ENCODE data around the gene TMEM109.

Gene TMEM109

DNA sequence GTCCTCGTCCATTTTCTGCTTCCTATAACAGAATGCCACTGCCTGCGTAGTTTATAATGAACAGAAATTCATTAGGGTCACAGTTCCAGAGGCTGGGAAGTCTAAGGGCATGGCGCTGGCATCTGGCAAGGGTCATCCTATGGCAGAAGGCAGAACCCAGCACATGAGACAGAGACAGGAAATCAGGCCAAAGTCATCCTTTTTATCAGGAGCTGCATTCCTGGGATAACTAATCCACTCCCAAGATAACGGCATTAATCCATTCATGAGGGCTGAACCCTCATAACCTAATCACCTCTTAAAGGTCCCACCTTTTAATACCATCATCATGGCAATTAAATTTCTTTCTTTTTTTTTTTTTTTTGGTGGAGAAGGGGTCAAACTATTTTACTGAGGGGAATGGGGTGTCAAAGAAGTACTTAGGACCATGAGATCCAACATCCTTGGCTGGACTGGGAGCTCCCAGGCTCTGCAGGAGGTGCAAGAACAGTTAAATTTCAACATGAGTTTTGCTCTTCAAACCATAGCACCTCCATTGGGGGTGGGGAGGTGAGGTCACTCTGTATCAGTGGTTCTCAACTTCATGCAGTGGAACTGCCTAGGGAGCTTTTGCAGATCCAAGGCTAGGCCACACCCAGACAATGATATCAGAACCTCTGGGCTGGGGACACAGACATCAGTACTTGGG is 4.4 kb downstream of the TMEM109 start:
- no peak for DNase-seq (ENCODE audit: low read depth in 1 of 2, low spot score in 1 of 2)

DNA sequence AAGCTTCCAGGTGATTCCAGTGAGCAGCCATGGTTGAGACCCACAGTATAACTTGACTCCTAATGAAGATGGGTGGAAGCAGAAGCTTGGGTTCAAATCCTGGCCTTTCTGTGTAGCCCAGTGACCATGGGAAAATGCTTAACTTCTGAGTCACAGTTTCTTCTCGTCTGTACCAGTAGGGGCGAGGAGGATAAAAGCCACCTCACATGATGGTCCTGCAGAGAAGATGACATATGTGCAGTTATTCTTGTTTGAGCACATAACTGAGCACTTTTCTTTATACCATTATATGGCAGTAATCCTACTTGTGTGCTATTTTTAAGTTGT is 4.9 kb downstream of the TMEM109 start:
- in situ Hi-C loops (cut with HindIII; ENCODE audit: low pct_unique_long_range_greater_than_20kb, low sequenced_read_pairs): no loop called here
- DNase-seq (ENCODE audit: low read depth in 1 of 2, low spot score in 1 of 2): no peak
- no peak for TF ChIP-seq JUND (IDR thresholded peaks at IDR 0.05; ENCODE audit: low read depth)

More for the DNA sequence above, 4.4 kb downstream of the TMEM109 start:
- no peak for TF ChIP-seq JUND (IDR thresholded peaks at IDR 0.05; ENCODE audit: low read depth)
- in situ Hi-C loops (cut with HindIII; ENCODE audit: low pct_unique_long_range_greater_than_20kb, low sequenced_read_pairs): no loop called here

DNA sequence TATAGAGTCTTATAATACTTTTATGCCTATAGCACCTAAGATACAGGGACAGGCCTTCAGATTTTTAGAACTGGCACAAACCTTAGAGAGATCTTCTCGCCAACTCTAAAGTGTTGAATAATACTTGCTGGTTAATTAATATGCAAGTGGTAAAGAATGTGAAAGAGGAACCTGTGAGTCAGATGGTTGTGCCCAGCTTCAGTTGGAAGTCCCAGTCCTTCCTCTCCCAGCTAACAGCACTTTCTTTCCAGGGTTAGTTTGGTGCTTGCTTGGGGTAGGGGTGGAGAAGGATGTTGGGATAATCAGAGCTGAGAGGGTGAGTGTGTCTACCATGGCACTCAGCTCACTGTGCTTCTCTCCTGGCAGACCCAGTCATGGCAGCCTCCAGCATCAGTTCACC is 5.4 kb downstream of the TMEM109 start:
- in situ Hi-C loops (cut with HindIII; ENCODE audit: low pct_unique_long_range_greater_than_20kb, low sequenced_read_pairs): no loop called here
- no peak for TF ChIP-seq JUND (IDR thresholded peaks at IDR 0.05; ENCODE audit: low read depth)
- no peak for DNase-seq (ENCODE audit: low read depth in 1 of 2, low spot score in 1 of 2)

DNA sequence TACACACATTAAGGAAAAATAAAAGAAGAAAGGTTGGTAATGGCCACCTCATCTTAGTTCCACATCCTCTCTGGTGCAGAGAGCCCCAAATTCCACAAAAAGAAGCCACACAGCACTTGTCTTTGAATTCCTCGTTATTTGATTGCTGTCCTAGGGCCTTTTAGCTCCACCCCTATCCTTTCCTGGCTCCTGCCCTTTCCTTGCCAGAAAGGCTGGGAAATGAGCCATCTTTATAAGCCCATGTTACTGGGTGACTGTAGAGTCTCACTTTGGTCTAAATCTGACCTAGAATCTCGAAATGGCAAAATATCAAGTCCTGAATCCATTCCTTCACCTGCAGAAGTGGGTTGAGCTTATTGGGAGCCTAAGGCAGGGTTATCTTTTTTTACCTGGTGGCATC is 6.0 kb downstream of the TMEM109 start:
- TF ChIP-seq JUND (IDR thresholded peaks at IDR 0.05; ENCODE audit: low read depth): no peak
- DNase-seq (ENCODE audit: low read depth in 1 of 2, low spot score in 1 of 2): no peak
- in situ Hi-C loops (cut with HindIII; ENCODE audit: low pct_unique_long_range_greater_than_20kb, low sequenced_read_pairs): no loop called here

DNA sequence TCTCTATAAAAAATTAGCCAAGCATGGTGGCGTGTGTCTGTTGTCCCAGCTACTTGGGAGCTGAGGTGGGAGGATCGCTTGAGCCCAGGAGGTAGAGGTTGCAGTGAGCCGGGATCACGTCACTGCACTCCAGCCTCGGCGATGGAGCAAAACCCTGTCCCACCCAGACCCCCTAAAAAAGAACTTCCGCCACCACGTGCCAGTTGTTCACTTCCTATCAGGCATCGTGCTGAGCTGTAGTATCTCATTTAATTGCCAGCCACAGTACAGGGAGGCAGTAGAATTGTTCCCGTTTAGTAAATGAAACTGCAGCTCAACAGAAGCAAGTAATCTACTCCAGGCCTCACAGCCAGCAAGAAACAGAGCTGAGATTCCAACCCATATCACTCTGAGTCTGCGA is 7.3 kb downstream of the TMEM109 start:
- TF ChIP-seq JUND (IDR thresholded peaks at IDR 0.05; ENCODE audit: low read depth): no peak
- DNase-seq (ENCODE audit: low read depth in 1 of 2, low spot score in 1 of 2): no peak
- in situ Hi-C loops (cut with HindIII; ENCODE audit: low pct_unique_long_range_greater_than_20kb, low sequenced_read_pairs): no loop called here

DNA sequence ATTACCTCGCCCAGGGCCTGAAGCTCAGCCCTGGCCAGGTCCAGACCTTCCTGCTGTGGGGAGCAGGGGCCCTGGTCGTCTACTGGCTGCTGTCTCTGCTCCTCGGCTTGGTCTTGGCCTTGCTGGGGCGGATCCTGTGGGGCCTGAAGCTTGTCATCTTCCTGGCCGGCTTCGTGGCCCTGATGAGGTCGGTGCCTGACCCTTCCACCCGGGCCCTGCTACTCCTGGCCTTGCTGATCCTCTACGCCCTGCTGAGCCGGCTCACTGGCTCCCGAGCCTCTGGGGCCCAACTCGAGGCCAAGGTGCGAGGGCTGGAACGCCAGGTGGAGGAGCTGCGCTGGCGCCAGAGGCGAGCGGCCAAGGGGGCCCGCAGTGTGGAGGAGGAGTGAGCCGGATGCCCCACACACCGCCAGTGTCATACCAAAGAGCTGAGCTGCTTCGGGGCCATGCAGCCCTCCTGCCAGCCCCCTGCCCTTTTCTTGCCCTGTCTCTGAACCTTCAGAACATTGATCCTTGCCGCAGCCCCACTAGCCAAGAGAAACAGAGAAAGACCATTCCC is 7.9 kb downstream of the TMEM109 start:
- DNase-seq (ENCODE audit: low read depth in 1 of 2, low spot score in 1 of 2): no peak
- no peak for TF ChIP-seq JUND (IDR thresholded peaks at IDR 0.05; ENCODE audit: low read depth)
- in situ Hi-C loops (cut with HindIII; ENCODE audit: low pct_unique_long_range_greater_than_20kb, low sequenced_read_pairs): no loop called here

DNA sequence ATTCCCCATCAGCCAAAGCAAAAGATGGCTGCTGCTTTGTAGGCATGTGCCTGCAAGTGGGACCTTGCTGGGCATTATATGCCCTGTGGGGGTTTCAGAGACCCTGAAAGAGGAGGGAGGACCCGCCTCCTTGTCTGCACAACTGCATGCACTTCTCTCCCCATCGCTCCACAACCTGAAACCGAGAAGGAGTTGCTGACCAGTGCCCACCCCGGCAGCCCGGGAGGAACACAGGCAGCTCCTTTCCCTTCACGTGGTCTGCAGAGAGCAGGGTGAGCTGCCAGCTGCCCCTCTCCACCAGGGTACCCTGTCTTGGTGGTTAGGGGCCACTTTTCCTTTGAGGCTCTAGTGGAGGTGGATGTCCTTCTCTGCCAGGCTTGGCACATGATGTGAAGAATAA is 8.9 kb downstream of the TMEM109 start:
- TF ChIP-seq JUND (IDR thresholded peaks at IDR 0.05; ENCODE audit: low read depth): no peak
- in situ Hi-C loops (cut with HindIII; ENCODE audit: low pct_unique_long_range_greater_than_20kb, low sequenced_read_pairs): no loop called here
- no peak for DNase-seq (ENCODE audit: low read depth in 1 of 2, low spot score in 1 of 2)

DNA sequence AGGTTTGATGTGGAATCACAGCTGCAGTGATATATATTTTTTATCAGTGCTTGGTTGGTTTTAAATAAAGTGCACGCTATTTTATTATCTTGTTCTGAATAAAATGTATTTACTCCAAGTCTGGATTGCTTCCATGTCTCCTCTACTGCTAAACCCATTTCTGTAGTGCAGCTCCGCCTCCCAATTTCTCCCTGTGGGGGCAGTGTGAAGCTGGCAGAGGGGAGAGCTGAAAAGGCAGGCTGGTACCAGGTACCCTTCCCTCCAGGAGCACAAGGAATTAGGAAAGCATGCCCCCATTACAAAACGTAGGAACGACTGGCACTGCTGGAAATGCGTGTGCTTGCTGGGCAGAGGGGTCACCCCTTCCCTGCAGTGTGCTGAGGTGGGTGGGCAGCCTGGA is 9.4 kb downstream of the TMEM109 start:
- no peak for TF ChIP-seq JUND (IDR thresholded peaks at IDR 0.05; ENCODE audit: low read depth)
- peak in 1 of 2 experiments; percentile 34 for DNase-seq (ENCODE audit: low read depth in 1 of 2, low spot score in 1 of 2)
- in situ Hi-C loops (cut with HindIII; ENCODE audit: low pct_unique_long_range_greater_than_20kb, low sequenced_read_pairs): no loop called here

DNA sequence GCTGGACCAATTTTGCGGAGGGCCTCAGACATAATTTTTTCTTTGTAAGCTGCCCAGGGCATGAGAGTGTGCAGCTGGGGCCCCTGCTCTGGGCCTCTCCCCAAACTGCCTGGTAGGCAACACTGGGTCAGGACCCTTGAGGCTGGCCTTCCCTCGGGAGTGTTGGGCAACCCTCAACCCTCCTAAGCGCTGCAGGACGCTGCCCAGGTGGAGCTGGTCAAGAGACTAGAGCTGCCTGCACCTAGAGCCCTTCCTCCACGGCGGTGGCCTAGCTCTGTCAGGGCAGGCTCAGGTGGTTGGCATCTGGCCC is 9.8 kb downstream of the TMEM109 start:
- DNase-seq (ENCODE audit: low read depth in 1 of 2, low spot score in 1 of 2): peak in 1 of 2 experiments; percentile 56
- TF ChIP-seq JUND (IDR thresholded peaks at IDR 0.05; ENCODE audit: low read depth): no peak
- in situ Hi-C loops (cut with HindIII; ENCODE audit: low pct_unique_long_range_greater_than_20kb, low sequenced_read_pairs): no loop called here

DNA sequence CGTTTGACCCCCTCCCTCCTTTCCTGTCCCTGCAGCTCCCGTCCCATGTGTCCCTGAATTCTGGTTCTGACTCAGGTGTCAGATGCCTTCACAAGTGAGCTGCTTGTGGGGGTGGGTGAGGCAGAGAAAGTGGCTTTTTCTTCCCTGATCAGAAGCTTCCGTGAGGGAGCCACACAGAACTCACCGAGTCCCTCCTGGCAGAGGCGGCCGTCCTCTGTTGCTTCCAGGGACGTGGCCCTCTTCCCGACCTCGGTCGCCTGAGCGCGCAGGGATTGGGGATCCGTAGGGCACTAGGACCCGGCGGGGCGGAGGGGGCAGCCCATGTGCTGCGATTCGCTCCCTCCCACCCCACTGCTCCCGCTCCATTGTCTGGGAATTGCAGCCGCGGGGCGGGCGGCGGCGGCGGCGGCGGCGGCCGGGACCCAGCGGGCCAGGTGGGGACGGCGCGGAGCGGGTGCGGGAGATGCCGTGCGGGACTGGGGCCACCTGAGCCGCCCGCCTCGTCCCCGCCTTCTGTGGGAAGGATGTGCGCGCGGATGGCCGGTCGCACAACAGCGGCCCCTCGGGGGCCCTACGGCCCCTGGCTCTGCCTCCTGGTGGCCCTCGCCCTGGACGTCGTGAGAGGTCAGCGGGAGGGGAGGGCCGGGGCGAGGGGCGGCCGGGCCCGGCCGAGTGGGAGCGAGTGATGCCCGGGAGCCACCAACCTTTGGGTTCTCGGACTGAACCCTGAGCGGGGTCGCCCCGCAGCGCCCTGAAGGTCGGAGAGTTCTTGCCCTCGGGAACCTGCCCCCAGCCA is 10.3 kb downstream of the TMEM109 start, which contains the start of gene TMEM132A:
Gene TMEM132A (plus strand): TSS at position 351 of the 796 bp plus-strand sequence. CDS start 174 bp downstream, at position 525.
- TF ChIP-seq JUND (IDR thresholded peaks at IDR 0.05; ENCODE audit: low read depth): no peak
- peak; percentile 89 to 99 for DNase-seq (ENCODE audit: low read depth in 1 of 2, low spot score in 1 of 2)
- in situ Hi-C loops (cut with HindIII; ENCODE audit: low pct_unique_long_range_greater_than_20kb, low sequenced_read_pairs): no loop called here

DNA sequence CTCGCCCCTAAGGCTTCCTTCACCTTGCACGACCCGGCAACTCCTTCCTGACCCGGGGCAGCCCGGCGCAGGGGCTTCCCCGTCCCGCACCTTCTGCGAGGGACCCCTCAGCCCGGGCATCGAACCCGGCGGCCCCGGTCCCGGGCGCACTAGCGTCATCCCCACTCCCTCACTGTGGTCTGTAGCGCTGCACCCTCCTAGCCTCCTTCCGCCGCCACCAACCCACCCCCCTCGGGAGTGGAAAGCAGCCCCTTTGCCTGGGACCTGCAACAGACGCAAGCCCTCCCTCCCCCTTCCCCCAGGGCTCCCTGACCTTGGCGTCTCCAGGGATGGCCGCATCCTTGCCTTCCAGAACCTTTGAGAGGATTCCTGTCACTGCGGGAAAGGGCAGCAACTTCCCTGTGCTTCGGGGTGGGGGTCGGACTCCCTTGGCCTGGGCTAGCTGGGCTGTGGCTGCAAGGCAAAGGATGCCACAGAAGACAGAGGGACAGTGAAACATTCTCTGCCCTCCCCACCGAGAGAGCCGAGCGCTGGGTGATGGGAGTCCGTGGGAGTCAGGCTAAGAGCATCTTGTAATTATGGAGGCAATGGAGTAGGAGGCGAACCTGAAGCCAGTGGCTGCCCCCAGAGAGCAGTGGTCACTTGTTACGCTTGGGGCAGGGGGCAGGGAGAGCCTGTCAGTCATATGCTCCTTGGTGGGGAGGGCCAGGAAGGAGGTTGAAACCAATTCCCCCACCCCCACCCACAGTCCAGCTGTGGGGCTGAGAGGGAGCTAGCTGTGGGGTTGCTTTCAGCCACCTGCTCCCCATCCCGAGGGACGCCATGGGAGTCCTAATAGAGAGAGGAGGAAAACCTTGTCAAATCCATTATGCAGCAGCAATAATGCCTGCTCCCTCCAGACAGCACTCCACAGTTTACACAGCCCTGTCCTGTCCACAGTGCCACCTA is 11.2 kb downstream of the TMEM109 start:
- TF ChIP-seq JUND (IDR thresholded peaks at IDR 0.05; ENCODE audit: low read depth): no peak
- in situ Hi-C loops (cut with HindIII; ENCODE audit: low pct_unique_long_range_greater_than_20kb, low sequenced_read_pairs): no loop called here
- peak in 1 of 2 experiments; percentile 48 for DNase-seq (ENCODE audit: low read depth in 1 of 2, low spot score in 1 of 2)

DNA sequence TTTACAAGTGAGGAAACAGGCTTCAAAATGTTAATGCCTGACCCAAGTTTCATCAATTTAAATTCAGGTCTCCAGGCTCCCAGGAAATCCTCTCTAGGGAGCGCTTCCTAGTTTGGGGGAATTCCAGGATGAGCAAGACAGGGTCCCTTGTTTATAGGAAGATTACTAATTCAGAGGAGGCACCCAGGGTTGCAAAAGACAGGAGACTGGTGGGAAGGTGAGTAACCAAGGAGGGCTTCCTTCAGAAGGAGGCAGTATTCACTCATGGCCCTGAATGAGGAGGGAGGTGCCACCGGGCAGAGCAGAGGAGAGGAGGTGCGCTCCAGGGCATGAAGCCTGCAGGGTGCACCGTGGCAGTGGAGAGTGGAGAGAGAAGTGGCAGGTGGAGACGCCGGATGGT is 11.9 kb downstream of the TMEM109 start:
- peak in 1 of 2 experiments; percentile 52 for DNase-seq (ENCODE audit: low read depth in 1 of 2, low spot score in 1 of 2)

More for the DNA sequence above, 11.9 kb downstream of the TMEM109 start:
- TF ChIP-seq JUND (IDR thresholded peaks at IDR 0.05; ENCODE audit: low read depth): no peak
- in situ Hi-C loops (cut with HindIII; ENCODE audit: low pct_unique_long_range_greater_than_20kb, low sequenced_read_pairs): no loop called here
